ENCODE measurements around the gene TTC19. TPM values are rescaled to one million over a fixed set of nuclear protein-coding genes. Genes with fewer than 3 reads are reported as not detected.

The TTC19 gene
- total and polyA plus RNA-seq, 2 of the 8 experiments (the other 6 are each of a cell fraction or from before 2014, with no cell fraction given), result 11.8 to 55.0 TPM

- no peak overlapping the region for H3K14ac ChIP-seq (ENCODE audit: insufficient read length)
- no peaks in the 10 kb centered on the region for H4K20me1 ChIP-seq (replicated peaks in 1 of 2; ENCODE audit: control insufficient read depth in 1 of 2, insufficient read depth in 2 of 2, low read length in 2 of 2)
- H2BK12ac ChIP-seq (ENCODE audit: low read depth, low read length), result no peak overlapping the region
- H3K4me3 ChIP-seq (ENCODE audit: extremely low read depth in 1 of 4, insufficient read depth in 2 of 4, low read depth in 3 of 4, low read length in 4 of 4), result no peak overlapping the region
- H3K4me2 ChIP-seq (ENCODE audit: insufficient read depth in 1 of 2, low read depth in 2 of 2, low read length in 2 of 2), result no peak overlapping the region
- no peak overlapping the region for H3K18ac ChIP-seq (ENCODE audit: extremely low read depth, low read length)
- peaks cover 0 to 9% (median 4%) of the 10 kb centered on the region in 4 experiments; a peak in 3 of 7 replicates for H3K4me1 ChIP-seq (replicated peaks in 1 of 4; ENCODE audit: control insufficient read depth in 3 of 4, insufficient read depth in 4 of 4, low read length in 3 of 4)
- H3K23me2 ChIP-seq (ENCODE audit: low read depth, low read length), result no peaks in the 10 kb centered on the region
- 88% methylated on average over 4 of the region's 4 CpGs; no CpG with 5 or more reads in 1 of the 2 experiments for WGBS, 2 experiments (ENCODE audit: extremely low coverage in 1 of 2, insufficient coverage in 1 of 2, insufficient read length in 1 of 2, insufficient replicate concordance in 2 of 2, low coverage in 1 of 2, low lambda C conversion rate in 2 of 2, missing lambda C conversion rate in 1 of 2)
- no peak overlapping the region for H2BK120ac ChIP-seq (replicated peaks; ENCODE audit: low read depth, low read length)
- DNase-seq (ENCODE audit: low read depth in 1 of 2, low spot score in 2 of 2) (no peak), FAIRE-seq (no peak)
- ChIA-PET CTCF (ENCODE audit: partially characterized antibody) (no interaction called here), POLR2A (ENCODE audit: partially characterized antibody) (no interaction called here)
- no peak overlapping the region for H4K91ac ChIP-seq (replicated peaks; ENCODE audit: insufficient read length, low read length)
- H3K9ac ChIP-seq (replicated peaks in 1 of 4; ENCODE audit: extremely low read depth in 1 of 4, low read depth in 3 of 4, low read length in 3 of 4), result no peak overlapping the region
- no peak overlapping the region for H4K5ac ChIP-seq (ENCODE audit: insufficient read length, low read depth, low read length)
- no peak overlapping the region for H3K4ac ChIP-seq (replicated peaks; ENCODE audit: insufficient read length, low read depth, low read length)
- H3K79me1 ChIP-seq (ENCODE audit: low read depth, low read length), result no peaks in the 10 kb centered on the region; the same call in 1 of the 2 replicates
- H3K9me3 ChIP-seq (ENCODE audit: insufficient read depth in 2 of 2, low read depth in 1 of 2, low read length in 1 of 2), result no peaks in the 10 kb centered on the region
- H3K36me3 ChIP-seq (ENCODE audit: control insufficient read depth in 2 of 4, insufficient read depth in 4 of 4, low read length in 3 of 4), result peaks cover 10 to 63% (median 30%) of the 10 kb centered on the region in 4 experiments
- H3K27me3 ChIP-seq (replicated peaks in 1 of 4; ENCODE audit: control insufficient read depth in 3 of 4, extremely low read depth in 1 of 4, insufficient read depth in 3 of 4, low read length in 3 of 4), result no peaks in the 10 kb centered on the region
- no peak overlapping the region for H2AFZ ChIP-seq (ENCODE audit: low read length)
- no peak overlapping the region for H2BK20ac ChIP-seq (ENCODE audit: low read length)
- TF ChIP-seq MAFK (IDR thresholded peaks at IDR 0.05; ENCODE audit: low read depth, low read length), result no peak
- no peak for TF ChIP-seq ZNF274 (IDR thresholded peaks at IDR 0.05; ENCODE audit: borderline replicate concordance, extremely low read depth, low read length)
- no peak for TF ChIP-seq RNF2 (IDR thresholded peaks at IDR 0.05; ENCODE audit: borderline replicate concordance, low read depth, low read length, missing control alignments, poor library complexity, severe bottlenecking)
- no peak for TF ChIP-seq RBBP5 (IDR thresholded peaks at IDR 0.05; ENCODE audit: borderline replicate concordance, low read depth, low read length)
- no peak for TF ChIP-seq SP4 (IDR thresholded peaks at IDR 0.05; ENCODE audit: low read length)
- no peak for TF ChIP-seq HDAC2 (IDR thresholded peaks at IDR 0.05; ENCODE audit: borderline replicate concordance in 1 of 2, low read depth in 2 of 2, low read length in 2 of 2)
- TF ChIP-seq CHD1 (IDR thresholded peaks at IDR 0.05; ENCODE audit: low read depth, low read length), result no peak
- no peak for TF ChIP-seq TAF7 (optimal IDR thresholded peaks at IDR 0.05; ENCODE audit: borderline replicate concordance, low read depth, low read length)
- H3K23ac ChIP-seq (ENCODE audit: insufficient read length), result no peak overlapping the region
- H2AK5ac ChIP-seq (ENCODE audit: low read depth, low read length), result no peak overlapping the region
- H2BK5ac ChIP-seq (ENCODE audit: low read depth, low read length), result no peak overlapping the region
- no peak overlapping the region for H2BK15ac ChIP-seq (ENCODE audit: low read length)
- H3K79me2 ChIP-seq (ENCODE audit: control insufficient read depth in 1 of 2, insufficient read depth in 2 of 2, low read length in 2 of 2), result no peaks in the 10 kb centered on the region
- H3K27ac ChIP-seq (ENCODE audit: low read depth, low read length), result no peak overlapping the region
- no peak overlapping the region for H3K56ac ChIP-seq (replicated peaks; ENCODE audit: insufficient read length, low read depth, low read length)
- H4K8ac ChIP-seq (ENCODE audit: extremely low read depth, insufficient read depth, low read length), result no peak overlapping the region
Observed at GRCh38 chr17:16040710-16041251, 41.2 kb downstream of the TTC19 start.

Measured in H1 (cell line).